AG10803 (cell line): ENCODE results near the gene CCDC81.
"Not testable (repeated sequence)": the region's sequence is repeated elsewhere in the genome, so short reads cannot be mapped to it uniquely, and the experiment has no call there.

Source experiments
- DNase-seq: peaks from one replicate; pipeline ENCODE4 v3.0.0; 2010; ENCODE audit warnings: low read depth
- H3K4me3 ChIP-seq: 2 replicates; pipeline ENCODE4 v1.5.1; 2011; ENCODE audit warnings: mild to moderate bottlenecking, low read length, control low read depth
- CTCF ChIP-seq: conservative IDR thresholded peaks from 2 replicates; pipeline ENCODE4 v1.5.1; 2011; ENCODE audit warnings: mild to moderate bottlenecking, low read length, control low read depth, inconsistent platforms

Gene CCDC81

GRCh38 chr11:86418917-86419316 lies 44.2 kb downstream of the CCDC81 start:
- peak; percentile 36 for TF ChIP-seq CTCF
- DNase-seq: peak; percentile 17
- H3K4me3 ChIP-seq: no peak overlapping the region

GRCh38 chr11:86421946-86422345 lies 47.3 kb downstream of the CCDC81 start:
- no peak overlapping the region for H3K4me3 ChIP-seq
- DNase-seq: no peak
- no peak for TF ChIP-seq CTCF

- H3K4me3 ChIP-seq: no peak overlapping the region
- TF ChIP-seq CTCF: no peak
- DNase-seq: no peak
Measured at GRCh38 chr11:86422371-86422770, 47.7 kb downstream of the CCDC81 start.

GRCh38 chr11:86423488-86423887 lies 48.8 kb downstream of the CCDC81 start:
- not testable (repeated sequence) for H3K4me3 ChIP-seq, DNase-seq

GRCh38 chr11:86427441-86427840 lies 52.8 kb downstream of the CCDC81 start:
- TF ChIP-seq CTCF: no peak
- no peak for DNase-seq
- no peak overlapping the region for H3K4me3 ChIP-seq

- no peak for TF ChIP-seq CTCF
- no peak overlapping the region for H3K4me3 ChIP-seq
Measured at GRCh38 chr11:86431258-86431657, 56.6 kb downstream of the CCDC81 start.

GRCh38 chr11:86433361-86434095 lies 58.8 kb downstream of the CCDC81 start:
- not testable (repeated sequence) for DNase-seq, H3K4me3 ChIP-seq

More at GRCh38 chr11:86431258-86431657, 56.6 kb downstream of the CCDC81 start:
- DNase-seq: no peak

GRCh38 chr11:86435711-86436110 lies 61.0 kb downstream of the CCDC81 start:
- H3K4me3 ChIP-seq: no peak overlapping the region
- no peak for TF ChIP-seq CTCF
- DNase-seq: no peak
